PC-3 (cell line): ENCODE data around the gene MAGEF1. TPM values are rescaled to one million over a fixed set of nuclear protein-coding genes. Genes with fewer than 3 reads are reported as not detected.

Experiments
- ATAC-seq: fragments of 200-7000 bp; cut with Tn5 transposase; 2 replicates; pipeline ENCODE4 v1.9.1; 2020; ENCODE audit warnings: mild to moderate bottlenecking, moderate library complexity
- BruUV-seq: library from RNA; stranded (reverse); fragments of 400-500 nt; replicated peaks from 2 replicates; lab custom pipeline; 2021; lab: Mats Ljungman, UMichigan
- CTCF ChIA-PET: fragments of 300-600 bp; sonication (Branson Sonifier 250); formaldehyde crosslinking; loops from one replicate; lab custom pipeline; 2022; ENCODE audit warnings: antibody characterized with exemption; lab: Charles Lee
- POLR2A ChIA-PET: fragments of 300-600 bp; sonication (Branson Sonifier 250); formaldehyde crosslinking; loops from one replicate; lab custom pipeline; 2022; ENCODE audit warnings: antibody characterized with exemption; ENCODE audit not compliant: unreplicated experiment; lab: Charles Lee
- DNase-seq: peaks from one replicate; pipeline ENCODE4 v3.0.0-alpha.2; 2015
- H2AFZ ChIP-seq: fragments of 300-600 bp; sonication (generic); 2 replicates; pipeline ENCODE4 v1.6.0; 2016; ENCODE audit warnings: antibody characterized with exemption, low read length
- H3F3A ChIP-seq: fragments of 300-600 bp; sonication (generic); one replicate; pipeline ENCODE4 v1.6.0; 2017; ENCODE audit warnings: antibody characterized with exemption, low read length, control low read depth, mild to moderate bottlenecking; ENCODE audit not compliant: unreplicated experiment
- H3K27ac ChIP-seq: fragments of 300-600 bp; sonication (generic); 2 replicates; pipeline ENCODE4 v1.5.1; 2016; ENCODE audit warnings: mild to moderate bottlenecking, low read length
- H3K27me3 ChIP-seq: fragments of 300-600 bp; sonication (generic); 2 replicates; pipeline ENCODE4 v1.6.1; 2016; ENCODE audit warnings: low read length, mixed read lengths
- H3K36me3 ChIP-seq: fragments of 300-600 bp; sonication (generic); 2 replicates; pipeline ENCODE4 v1.6.1; 2016; ENCODE audit warnings: low read depth, mixed run types, low read length, mixed read lengths
- H3K4me1 ChIP-seq: fragments of 300-600 bp; sonication (generic); 2 replicates; pipeline ENCODE4 v1.5.1; 2016; ENCODE audit warnings: low read length; ENCODE audit not compliant: insufficient read depth
- H3K4me2 ChIP-seq: fragments of 300-600 bp; sonication (generic); 2 replicates; pipeline ENCODE4 v1.6.0; 2016; ENCODE audit warnings: low read length
- H3K4me3 ChIP-seq: fragments of 300-600 bp; sonication (generic); 2 replicates; pipeline ENCODE4 v1.5.1; 2016; ENCODE audit warnings: mild to moderate bottlenecking, low read length, mixed read lengths
- H3K79me2 ChIP-seq: fragments of 300-600 bp; sonication (generic); 2 replicates; pipeline ENCODE4 v1.6.1; 2017; ENCODE audit warnings: low read length, mixed read lengths
- H3K9ac ChIP-seq: fragments of 300-600 bp; sonication (generic); 2 replicates; pipeline ENCODE4 v1.6.0; 2016; ENCODE audit warnings: mild to moderate bottlenecking, low read length
- H3K9me2 ChIP-seq: fragments of 300-600 bp; sonication (generic); replicated peaks from 2 replicates; pipeline ENCODE4 v1.6.1; 2016; ENCODE audit warnings: mixed run types, low read length, mixed read lengths
- H3K9me3 ChIP-seq: fragments of 300-600 bp; sonication (generic); 2 replicates; pipeline ENCODE4 v1.6.1; 2016; ENCODE audit warnings: low read length, mixed read lengths
- H4K20me1 ChIP-seq: fragments of 300-600 bp; sonication (generic); 2 replicates; pipeline ENCODE4 v1.6.1; 2016; ENCODE audit warnings: low read length, mixed read lengths
- CTCF ChIP-seq: fragments of 300-600 bp; sonication (generic); conservative IDR thresholded peaks from 2 replicates; pipeline ENCODE4 v1.5.1; 2017; ENCODE audit warnings: antibody characterized with exemption, low read depth, mild to moderate bottlenecking, low read length
- EZH2 ChIP-seq: fragments of 300-600 bp; sonication (generic); IDR thresholded peaks from one replicate; pipeline ENCODE4 v1.6.1; 2017; ENCODE audit warnings: antibody characterized with exemption, mild to moderate bottlenecking, low read length; ENCODE audit not compliant: unreplicated experiment
- EZH2phosphoT487 ChIP-seq: fragments of 300-600 bp; sonication (generic); IDR thresholded peaks from 2 replicates; pipeline ENCODE4 v1.6.1; 2018; ENCODE audit warnings: mild to moderate bottlenecking, antibody characterized with exemption, low read length, borderline replicate concordance
- intact Hi-C: fragments of 100-400 bp; cut with micrococcal nuclease; formaldehyde crosslinking; loops from 2 replicates; pipeline ENCODE4 v1.9.0; 2023
- total RNA-seq: library from RNA; depleted of rRNA; stranded (reverse); fragments of >200 nt; gene quantifications from 2 replicates; pipeline ENCODE4 v1.2.3, GENCODE V29; 2014

MAGEF1 gene
- total RNA-seq, 1 experiment from 2014 or later = 43.6 TPM

- Histone ChIP-seq H3K9me3 (no peaks in the 10 kb centered on the region), H4K20me1 (no peaks in the 10 kb centered on the region), H3K4me1 (peaks cover 34% of the 10 kb centered on the region), H3K36me3 (no peaks in the 10 kb centered on the region), H3K9ac (peak overlapping the region; percentile 95), H3K4me2 (peak overlapping the region; percentile 95), H3K27ac (peak overlapping the region; percentile 74), H3K79me2 (peaks cover 29% of the 10 kb centered on the region), H3K27me3 (no peaks in the 10 kb centered on the region), H3F3A (peaks cover 5% of the 10 kb centered on the region), H2AFZ (peak overlapping the region; percentile 97), H3K4me3 (peak overlapping the region; percentile 96), H3K9me2 (no peaks in the 10 kb centered on the region)
- intact Hi-C loops = loop anchor here (1.0 kb wide), 1 partner anchor 151 kb away; the partner anchor contains the start of gene EPHB3
- ChIA-PET POLR2A (interaction anchor here (0.7 kb wide), 2 partner anchors 30 to 152 kb away, joined by 3 to 10 read pairs; no protein-coding TSS in a partner anchor), CTCF (interaction anchor here (0.6 to 2.0 kb wide), 2 partner anchors 36 to 151 kb away, joined by 3 to 18 read pairs; partner anchors contain the start of gene EPHB3)
- no peak for ATAC-seq
- TSS peak; percentile 88 for BruUV-seq
- no peak for TF ChIP-seq CTCF
- no peak for TF ChIP-seq EZH2phosphoT487
- TF ChIP-seq EZH2 = no peak
- no peak for DNase-seq
These were observed 580 bp upstream of the MAGEF1 start for GRCh38 chr3:184712248-184713039.

- peak overlapping the region; percentile 96 for H3K4me3 ChIP-seq
- H3K9me3 ChIP-seq = no peaks in the 10 kb centered on the region
- ChIA-PET CTCF (interaction anchor here (1.0 kb wide), 1 partner anchor 150 kb away, joined by 5 read pairs; the partner anchor contains the start of gene EPHB3), POLR2A (no interaction called here)
- peak; percentile 8 for ATAC-seq
- peaks cover 21% of the 10 kb centered on the region for H3K4me1 ChIP-seq
- peak overlapping the region; percentile 95 for H3K9ac ChIP-seq
- H3K36me3 ChIP-seq = no peaks in the 10 kb centered on the region
- peaks cover 29% of the 10 kb centered on the region for H3K79me2 ChIP-seq
- H2AFZ ChIP-seq = peak overlapping the region; percentile 97
- BruUV-seq = TSS peak; percentile 55
- no peaks in the 10 kb centered on the region for H3K9me2 ChIP-seq
- TF ChIP-seq CTCF = no peak
- no peak for TF ChIP-seq EZH2phosphoT487
- TF ChIP-seq EZH2 = no peak
- no peaks in the 10 kb centered on the region for H3K27me3 ChIP-seq
- H3F3A ChIP-seq = peaks cover 5% of the 10 kb centered on the region
- no peak for DNase-seq
- peak overlapping the region; percentile 95 for H3K4me2 ChIP-seq
- peak overlapping the region; percentile 74 for H3K27ac ChIP-seq
- H4K20me1 ChIP-seq = no peaks in the 10 kb centered on the region
- intact Hi-C loops = no loop called here
These were observed 883 bp downstream of the MAGEF1 start for GRCh38 chr3:184710870-184711492.
